Adrenal gland (tissue), 5 donors: Measurements from ENCODE around the gene CTAGE4.
"Not testable (repeated sequence)": the region's sequence is repeated elsewhere in the genome, so short reads cannot be mapped to it uniquely, and the experiment has no call there.

Experiments
- POLR2A ChIP-seq, 2 donors: fragments of 450-650 bp; IDR thresholded peaks; one replicate each; pipeline ENCODE4 v1.6.1; 2017; ENCODE audit warnings: antibody characterized with exemption in 2 of 2, mild to moderate bottlenecking in 2 of 2, moderate library complexity in 1 of 2
- TF ChIP-seq, protein P1 (sequence below), 6 experiments: fragments of 450-650 bp in 4 of 6; fragments of 200-600 bp in 2 of 6; sonication (generic) in 1 of 6; IDR thresholded peaks; 1 replicate in 5 of 6; 2 replicates in 1 of 6; pipeline versions ENCODE4 v1.5.1 to v1.8.0; 2016 to 2021; ENCODE audit warnings: antibody characterized with exemption in 6 of 6, mild to moderate bottlenecking in 2 of 6, moderate library complexity in 1 of 6
- donor health status: DM: no; HTN: no; CAD: no.

DNA sequence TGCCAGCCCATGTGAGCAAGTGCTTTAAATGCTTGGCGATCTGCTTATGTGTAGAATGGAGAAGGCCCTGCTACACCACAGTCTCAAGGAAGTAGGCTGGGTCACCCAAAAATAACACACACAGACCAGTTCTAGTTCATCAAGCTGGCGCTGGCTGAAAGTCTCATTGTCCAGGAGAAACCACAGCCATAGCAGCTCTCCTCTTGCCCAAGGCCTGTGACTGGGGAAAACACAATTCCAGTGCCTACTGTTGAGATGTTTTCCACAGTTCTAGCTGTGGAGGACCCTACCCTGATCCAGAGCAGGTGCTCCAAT, 4.1 kb upstream of the CTAGE4 start:
- TF ChIP-seq, protein P1, sequence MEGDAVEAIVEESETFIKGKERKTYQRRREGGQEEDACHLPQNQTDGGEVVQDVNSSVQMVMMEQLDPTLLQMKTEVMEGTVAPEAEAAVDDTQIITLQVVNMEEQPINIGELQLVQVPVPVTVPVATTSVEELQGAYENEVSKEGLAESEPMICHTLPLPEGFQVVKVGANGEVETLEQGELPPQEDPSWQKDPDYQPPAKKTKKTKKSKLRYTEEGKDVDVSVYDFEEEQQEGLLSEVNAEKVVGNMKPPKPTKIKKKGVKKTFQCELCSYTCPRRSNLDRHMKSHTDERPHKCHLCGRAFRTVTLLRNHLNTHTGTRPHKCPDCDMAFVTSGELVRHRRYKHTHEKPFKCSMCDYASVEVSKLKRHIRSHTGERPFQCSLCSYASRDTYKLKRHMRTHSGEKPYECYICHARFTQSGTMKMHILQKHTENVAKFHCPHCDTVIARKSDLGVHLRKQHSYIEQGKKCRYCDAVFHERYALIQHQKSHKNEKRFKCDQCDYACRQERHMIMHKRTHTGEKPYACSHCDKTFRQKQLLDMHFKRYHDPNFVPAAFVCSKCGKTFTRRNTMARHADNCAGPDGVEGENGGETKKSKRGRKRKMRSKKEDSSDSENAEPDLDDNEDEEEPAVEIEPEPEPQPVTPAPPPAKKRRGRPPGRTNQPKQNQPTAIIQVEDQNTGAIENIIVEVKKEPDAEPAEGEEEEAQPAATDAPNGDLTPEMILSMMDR (IDR thresholded peaks at IDR 0.05), result not testable (repeated sequence)
- not testable (repeated sequence) for TF ChIP-seq POLR2A (IDR thresholded peaks at IDR 0.05)
